H1 (cell line): ENCODE data around the gene SIMC1.

Experiments
- BRCA1 ChIP-seq: IDR thresholded peaks from 2 replicates; pipeline ENCODE4 v1.6.1; 2012; ENCODE audit warnings: low read depth, low read length, improper control_type of control experiment
- CREB1 ChIP-seq: IDR thresholded peaks from 2 replicates; pipeline ENCODE4 v1.6.1; 2012; ENCODE audit warnings: inconsistent platforms
- CTCF ChIP-seq, 3 experiments: IDR thresholded peaks; 1 replicate in 2 of 3; 2 replicates in 1 of 3; pipeline versions ENCODE4 v1.5.1 to v1.6.1; 2011; ENCODE audit warnings: low read length in 3 of 3, mild to moderate bottlenecking in 3 of 3, inconsistent platforms in 2 of 3, low read depth in 1 of 3, moderate library complexity in 1 of 3; ENCODE audit not compliant: insufficient read depth in 1 of 3; ENCODE audit errors: control extremely low read depth in 1 of 3
- EP300 ChIP-seq, 2 experiments: IDR thresholded peaks; 1 replicate in 1 of 2; 2 replicates in 1 of 2; pipeline ENCODE4 v1.6.1; 2011 to 2012; ENCODE audit warnings: low read depth in 2 of 2, low read length in 2 of 2, mild to moderate bottlenecking in 2 of 2, borderline replicate concordance in 1 of 2, inconsistent platforms in 1 of 2, moderate library complexity in 1 of 2
- EZH2 ChIP-seq: fragments of 200-600 bp; sonication (generic); IDR thresholded peaks from 2 replicates; pipeline ENCODE4 v1.7.1; 2012; ENCODE audit warnings: low read depth, mild to moderate bottlenecking, moderate library complexity, low read length, inconsistent platforms; ENCODE audit not compliant: severe bottlenecking
- FOSL1 ChIP-seq: IDR thresholded peaks from 2 replicates; pipeline ENCODE4 v1.6.1; 2011; ENCODE audit warnings: mild to moderate bottlenecking, low read depth, low read length, moderate library complexity; ENCODE audit not compliant: insufficient read depth
- KDM1A ChIP-seq: fragments of 200-600, 300-600 bp; sonication (generic); IDR thresholded peaks from 2 replicates; pipeline ENCODE4 v1.7.1; 2016; ENCODE audit warnings: mild to moderate bottlenecking, low read length, borderline replicate concordance
- NRF1 ChIP-seq: IDR thresholded peaks from 2 replicates; pipeline ENCODE4 v1.6.1; 2011; ENCODE audit warnings: mild to moderate bottlenecking, low read depth, low read length, improper control_type of control experiment
- POLR2A ChIP-seq, 2 experiments: IDR thresholded peaks; 1 replicate in 1 of 2; 2 replicates in 1 of 2; pipeline ENCODE4 v1.6.1; 2011; ENCODE audit warnings: low read depth in 2 of 2, low read length in 2 of 2, mild to moderate bottlenecking in 2 of 2; ENCODE audit errors: control extremely low read depth in 1 of 2
- RFX5 ChIP-seq: IDR thresholded peaks from 2 replicates; pipeline ENCODE4 v1.6.1; 2011; ENCODE audit warnings: low read depth, low read length, improper control_type of control experiment, borderline replicate concordance
- SIX5 ChIP-seq: IDR thresholded peaks from 2 replicates; pipeline ENCODE4 v1.6.1; 2011; ENCODE audit warnings: mild to moderate bottlenecking, low read depth, low read length
- TF ChIP-seq, protein P1 (sequence below): IDR thresholded peaks from 2 replicates; pipeline ENCODE4 v1.6.1; 2012; ENCODE audit warnings: inconsistent platforms

DNA sequence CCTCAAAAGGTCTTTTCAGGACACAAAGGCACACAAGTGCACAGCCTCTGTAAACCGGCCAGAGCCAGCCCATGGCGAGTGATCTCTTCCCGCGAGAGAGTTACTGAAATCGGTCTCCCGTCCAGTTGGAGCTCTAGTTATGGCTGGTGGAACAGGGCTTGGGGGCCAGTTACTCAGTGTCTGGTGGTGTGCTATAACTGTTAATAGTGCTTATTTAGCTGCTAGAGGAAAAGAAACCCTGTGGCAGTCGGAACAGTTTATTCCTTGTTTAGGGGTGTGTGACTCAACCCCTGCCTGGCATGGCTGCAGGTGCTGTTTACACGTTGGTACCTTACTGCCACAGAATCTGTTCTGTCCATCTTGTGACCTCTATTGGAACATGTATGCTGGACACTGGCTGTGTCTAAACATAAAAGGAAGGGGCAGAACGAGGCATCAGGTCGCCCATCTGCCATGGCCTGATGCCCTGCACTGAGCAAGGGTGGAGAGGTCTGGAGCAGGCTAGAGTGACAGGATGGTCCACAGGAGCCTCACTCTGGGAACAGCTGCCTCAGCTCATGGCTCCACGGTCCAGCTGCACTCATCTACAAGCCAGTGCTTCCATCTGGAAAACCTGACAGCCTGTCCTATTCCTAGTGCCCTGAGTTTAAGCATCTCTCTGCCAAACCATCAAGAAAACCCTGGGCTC is 49.6 kb upstream of the SIMC1 start:
- no peak for TF ChIP-seq CTCF (IDR thresholded peaks at IDR 0.05; ENCODE audit: control extremely low read depth in 1 of 3, insufficient read depth in 1 of 3, low read depth in 1 of 3, low read length in 3 of 3)
- TF ChIP-seq CREB1 = no peak
- no peak for TF ChIP-seq POLR2A (IDR thresholded peaks at IDR 0.05; ENCODE audit: control extremely low read depth in 1 of 2, low read depth in 2 of 2, low read length in 2 of 2)
- TF ChIP-seq SIX5 = no peak
- TF ChIP-seq RFX5 = no peak
- no peak for TF ChIP-seq FOSL1
- TF ChIP-seq NRF1 = no peak
- no peak for TF ChIP-seq KDM1A
- no peak for TF ChIP-seq EP300 (IDR thresholded peaks at IDR 0.05; ENCODE audit: borderline replicate concordance in 1 of 2, low read depth in 2 of 2, low read length in 2 of 2)
- TF ChIP-seq BRCA1 = no peak
- TF ChIP-seq EZH2 = no peak
- TF ChIP-seq, protein P1, sequence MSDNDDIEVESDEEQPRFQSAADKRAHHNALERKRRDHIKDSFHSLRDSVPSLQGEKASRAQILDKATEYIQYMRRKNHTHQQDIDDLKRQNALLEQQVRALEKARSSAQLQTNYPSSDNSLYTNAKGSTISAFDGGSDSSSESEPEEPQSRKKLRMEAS = no peak
